Measurements from ENCODE around the gene TMEM187. TPM values are rescaled to one million over a fixed set of nuclear protein-coding genes. Genes with fewer than 3 reads are reported as not detected.

Gene TMEM187
- total and polyA plus RNA-seq, 2 of the 4 experiments (the other 2 are of a cell fraction): 3.4 to 6.2 TPM

- H3K36me3 ChIP-seq (ENCODE audit: control insufficient read depth, insufficient read depth, low read length): peaks cover 23% of the 10 kb centered on the region
- peaks cover 4% of the 10 kb centered on the region for H3K4me1 ChIP-seq (ENCODE audit: control insufficient read depth, insufficient read depth, low read length)
- H2BK120ac ChIP-seq (ENCODE audit: low read depth, low read length): no peak overlapping the region
- no peak for ATAC-seq (ENCODE audit: low read depth)
- H3K14ac ChIP-seq (replicated peaks; ENCODE audit: low read depth, low read length): no peak overlapping the region
- no peaks in the 10 kb centered on the region for H3K9me3 ChIP-seq (ENCODE audit: control insufficient read depth, insufficient read depth, low read length)
- no peak overlapping the region for H4K91ac ChIP-seq (ENCODE audit: insufficient read depth, low read depth, low read length)
- ChIA-PET CTCF (no interaction called here), POLR2A (ENCODE audit: unreplicated experiment) (no interaction called here)
- no peak overlapping the region for H3K4me2 ChIP-seq (ENCODE audit: low read depth, low read length)
- in situ Hi-C loops (cut with MboI; ENCODE audit: low sequenced_read_pairs) (no loop called here), intact Hi-C loops (cut with micrococcal nuclease) (no loop called here), dilution Hi-C loops (cut with HindIII; ENCODE audit: low sequenced_read_pairs, unreplicated experiment) (no loop called here)
- no CpG with 5 or more reads among the region's 13 CpGs for WGBS, 2 experiments (ENCODE audit: extremely low coverage in 2 of 2, insufficient read length in 1 of 2)
- no peak overlapping the region for H3K56ac ChIP-seq (ENCODE audit: extremely low read depth, insufficient read depth, low read length)
- no peaks in the 10 kb centered on the region for H3K27me3 ChIP-seq (ENCODE audit: control insufficient read depth, insufficient read depth, low read length)
- no peak overlapping the region for H3K4me3 ChIP-seq (ENCODE audit: insufficient read depth, low read depth, low read length)
- no peak overlapping the region for H4K8ac ChIP-seq (ENCODE audit: low read depth in 2 of 2, low read length in 2 of 2)
- no peak overlapping the region for H2AFZ ChIP-seq (replicated peaks; ENCODE audit: low read length, poor library complexity)
- TF ChIP-seq RFX5 (IDR thresholded peaks at IDR 0.05; ENCODE audit: low read depth, low read length) (no peak), MAFK (IDR thresholded peaks at IDR 0.05; ENCODE audit: low read depth, low read length) (no peak)
- H2BK15ac ChIP-seq (ENCODE audit: low read depth, low read length): no peak overlapping the region
- no peak overlapping the region for H4K5ac ChIP-seq (ENCODE audit: low read depth, low read length)
- H3K18ac ChIP-seq (ENCODE audit: low read depth, low read length): no peak overlapping the region
- H4K20me1 ChIP-seq (ENCODE audit: insufficient read depth, low read length): peaks cover 20% of the 10 kb centered on the region
- peaks cover 4 to 16% of the 10 kb centered on the region in 2 experiments; a peak in 2 of 4 replicates for H3K79me1 ChIP-seq (ENCODE audit: low read depth in 1 of 2, low read length in 2 of 2)
- H3K4ac ChIP-seq (ENCODE audit: low read depth, low read length): no peak overlapping the region
- no peaks in the 10 kb centered on the region; the same call in 1 of the 2 replicates for H3K9me1 ChIP-seq (ENCODE audit: insufficient read depth, low read length)
- H3K27ac ChIP-seq (ENCODE audit: insufficient read depth, low read length): no peak overlapping the region
- H3K9ac ChIP-seq (ENCODE audit: low read depth, low read length): no peak overlapping the region
- H3K23ac ChIP-seq (ENCODE audit: low read depth, low read length): no peak overlapping the region
- H2BK20ac ChIP-seq (ENCODE audit: low read depth, low read length): no peak overlapping the region
- no peak for DNase-seq
- BruUV-seq (replicated peaks): no TSS peak
- no peak overlapping the region for H2AK5ac ChIP-seq (ENCODE audit: low read depth, low read length)
- H2BK5ac ChIP-seq (ENCODE audit: low read depth, low read length, poor library complexity, severe bottlenecking): no peak overlapping the region
- H2AK9ac ChIP-seq (replicated peaks; ENCODE audit: low read depth, low read length, poor library complexity): no peak overlapping the region
Measured at GRCh38 chrX:153931748-153932147, 40.8 kb upstream of the TMEM187 start.

Measured in IMR-90 (cell line).